Measurements from ENCODE around the gene TRIM27.

TRIM27 gene

DNA sequence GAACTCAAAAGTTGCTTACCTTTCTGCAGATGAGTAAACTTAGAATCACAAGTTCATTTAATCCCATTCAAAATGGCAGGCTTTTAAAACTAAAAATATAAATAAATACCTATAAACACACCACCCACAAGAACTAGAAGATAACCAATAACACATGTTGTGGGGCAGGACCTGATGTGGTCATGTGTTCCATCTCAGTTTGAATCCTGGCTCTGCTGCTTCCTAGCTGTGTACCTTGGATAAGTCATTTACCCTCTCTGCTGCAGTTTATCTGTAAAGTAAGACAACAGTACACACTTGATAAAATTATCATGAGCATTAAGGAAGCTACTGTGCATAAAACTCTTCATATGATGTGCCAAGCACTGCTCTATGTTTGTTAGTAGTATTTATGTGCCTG, 22.0 kb downstream of the TRIM27 start:
- Histone ChIP-seq H3K9me3 (ENCODE audit: insufficient read depth, low read length) (no peaks in the 10 kb centered on the region), H3K9ac (ENCODE audit: insufficient read length, low read depth) (no peak overlapping the region), H3K27me3 (ENCODE audit: insufficient read depth, insufficient read length) (no peaks in the 10 kb centered on the region), H3K4me1 (ENCODE audit: insufficient read depth, insufficient read length) (no peaks in the 10 kb centered on the region), H3K36me3 (ENCODE audit: insufficient read depth, insufficient read length, low read length) (peaks cover 67% of the 10 kb centered on the region), H3K4me3 (ENCODE audit: insufficient read length, low read depth) (no peak overlapping the region)
- DNase-seq (ENCODE audit: low read depth, low spot score) = no peak
- TF ChIP-seq ZNF274 (IDR thresholded peaks at IDR 0.05; ENCODE audit: low read depth, low read length) (no peak), YY1 (IDR thresholded peaks at IDR 0.05; ENCODE audit: insufficient read depth, insufficient read length) (no peak), SUZ12 (IDR thresholded peaks at IDR 0.05; ENCODE audit: extremely low read depth, insufficient read depth, insufficient read length) (no peak)

DNA sequence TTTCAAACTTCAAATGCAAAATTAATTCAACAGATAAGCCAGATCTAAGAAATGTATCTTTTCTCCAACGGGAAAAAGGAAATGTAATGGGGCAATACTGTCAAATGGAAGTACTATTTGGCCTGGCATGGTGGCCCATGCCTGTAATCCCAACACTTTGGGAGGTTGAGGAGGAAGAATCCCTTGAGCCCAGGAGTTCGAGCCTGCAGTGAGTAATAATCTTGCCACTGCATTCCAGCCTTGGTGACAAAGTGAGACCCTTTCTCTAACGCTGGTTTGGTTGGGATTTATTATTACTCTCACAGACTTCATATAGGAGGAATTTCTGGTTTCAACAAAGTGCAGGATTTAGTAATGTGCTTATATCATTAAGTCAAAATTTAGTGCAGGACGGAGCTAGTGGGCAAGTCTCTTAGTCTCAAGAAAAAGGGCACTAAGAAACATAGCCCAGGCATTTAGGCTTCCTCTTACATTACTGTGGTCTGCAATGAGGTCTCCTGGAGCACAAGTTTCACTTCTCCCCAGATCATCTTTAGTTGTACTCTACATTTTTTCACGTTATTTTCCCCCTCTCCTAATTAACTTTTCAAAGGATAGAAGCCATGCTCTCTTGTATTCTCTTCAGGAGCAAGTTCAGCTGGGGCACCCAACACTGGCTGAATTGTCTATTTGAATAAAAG, 23.1 kb downstream of the TRIM27 start:
- Histone ChIP-seq H3K9me3 (ENCODE audit: insufficient read depth, low read length) (no peaks in the 10 kb centered on the region), H3K4me3 (ENCODE audit: insufficient read length, low read depth) (no peak overlapping the region), H3K9ac (ENCODE audit: insufficient read length, low read depth) (no peak overlapping the region), H3K27me3 (ENCODE audit: insufficient read depth, insufficient read length) (no peaks in the 10 kb centered on the region), H3K4me1 (ENCODE audit: insufficient read depth, insufficient read length) (no peaks in the 10 kb centered on the region), H3K36me3 (ENCODE audit: insufficient read depth, insufficient read length, low read length) (peaks cover 56% of the 10 kb centered on the region)
- no peak for DNase-seq (ENCODE audit: low read depth, low spot score)
- TF ChIP-seq ZNF274 (IDR thresholded peaks at IDR 0.05; ENCODE audit: low read depth, low read length) (no peak), SUZ12 (IDR thresholded peaks at IDR 0.05; ENCODE audit: extremely low read depth, insufficient read depth, insufficient read length) (no peak), YY1 (IDR thresholded peaks at IDR 0.05; ENCODE audit: insufficient read depth, insufficient read length) (no peak)

GRCh38 chr6:28898710-28898965, 25.1 kb downstream of the TRIM27 start:
- Histone ChIP-seq H3K9me3 (ENCODE audit: insufficient read depth, low read length) (no peaks in the 10 kb centered on the region), H3K4me3 (ENCODE audit: insufficient read length, low read depth) (no peak overlapping the region), H3K27me3 (ENCODE audit: insufficient read depth, insufficient read length) (no peaks in the 10 kb centered on the region), H3K9ac (ENCODE audit: insufficient read length, low read depth) (no peak overlapping the region), H3K36me3 (ENCODE audit: insufficient read depth, insufficient read length, low read length) (peaks cover 36% of the 10 kb centered on the region), H3K4me1 (ENCODE audit: insufficient read depth, insufficient read length) (no peaks in the 10 kb centered on the region)
- no peak for DNase-seq (ENCODE audit: low read depth, low spot score)
- TF ChIP-seq ZNF274 (IDR thresholded peaks at IDR 0.05; ENCODE audit: low read depth, low read length) = no peak
- no peak for TF ChIP-seq YY1 (IDR thresholded peaks at IDR 0.05; ENCODE audit: insufficient read depth, insufficient read length)
- no peak for TF ChIP-seq SUZ12 (IDR thresholded peaks at IDR 0.05; ENCODE audit: extremely low read depth, insufficient read depth, insufficient read length)

DNA sequence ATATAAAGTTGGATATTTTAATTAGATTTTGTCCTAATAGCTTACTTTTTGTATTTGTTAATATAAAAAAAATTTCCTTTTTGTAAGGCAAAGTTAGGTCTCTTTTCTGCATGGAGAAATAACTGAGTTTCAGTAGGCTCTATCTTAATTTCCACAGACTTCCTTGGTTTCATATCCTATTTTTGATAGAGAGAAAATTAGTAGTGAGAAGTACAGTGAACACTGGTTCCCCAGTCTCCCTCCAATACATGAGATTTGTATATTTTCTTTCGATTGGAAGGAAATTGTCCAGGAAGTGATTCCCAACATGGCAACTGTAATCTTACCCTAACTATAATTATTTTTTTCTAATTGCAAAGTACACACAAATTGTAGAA, 26.4 kb downstream of the TRIM27 start:
- Histone ChIP-seq H3K4me3 (ENCODE audit: insufficient read length, low read depth) (peak overlapping the region; percentile 58), H3K36me3 (ENCODE audit: insufficient read depth, insufficient read length, low read length) (peaks cover 24% of the 10 kb centered on the region), H3K27me3 (ENCODE audit: insufficient read depth, insufficient read length) (no peaks in the 10 kb centered on the region), H3K9me3 (ENCODE audit: insufficient read depth, low read length) (no peaks in the 10 kb centered on the region), H3K4me1 (ENCODE audit: insufficient read depth, insufficient read length) (no peaks in the 10 kb centered on the region), H3K9ac (ENCODE audit: insufficient read length, low read depth) (peak overlapping the region; percentile 56)
- no peak for DNase-seq (ENCODE audit: low read depth, low spot score)
- TF ChIP-seq SUZ12 (IDR thresholded peaks at IDR 0.05; ENCODE audit: extremely low read depth, insufficient read depth, insufficient read length) = no peak
- no peak for TF ChIP-seq YY1 (IDR thresholded peaks at IDR 0.05; ENCODE audit: insufficient read depth, insufficient read length)
- no peak for TF ChIP-seq ZNF274 (IDR thresholded peaks at IDR 0.05; ENCODE audit: low read depth, low read length)

GRCh38 chr6:28896505-28897368, 27.0 kb downstream of the TRIM27 start:
- DNase-seq (ENCODE audit: low read depth, low spot score) = peak; percentile 25
- TF ChIP-seq YY1 (IDR thresholded peaks at IDR 0.05; ENCODE audit: insufficient read depth, insufficient read length) (no peak), ZNF274 (IDR thresholded peaks at IDR 0.05; ENCODE audit: low read depth, low read length) (no peak), SUZ12 (IDR thresholded peaks at IDR 0.05; ENCODE audit: extremely low read depth, insufficient read depth, insufficient read length) (no peak)
- Histone ChIP-seq H3K4me1 (ENCODE audit: insufficient read depth, insufficient read length) (no peaks in the 10 kb centered on the region), H3K4me3 (ENCODE audit: insufficient read length, low read depth) (peak overlapping the region; percentile 58), H3K9ac (ENCODE audit: insufficient read length, low read depth) (peak overlapping the region; percentile 84), H3K36me3 (ENCODE audit: insufficient read depth, insufficient read length, low read length) (peaks cover 18% of the 10 kb centered on the region), H3K9me3 (ENCODE audit: insufficient read depth, low read length) (no peaks in the 10 kb centered on the region), H3K27me3 (ENCODE audit: insufficient read depth, insufficient read length) (no peaks in the 10 kb centered on the region)

DNA sequence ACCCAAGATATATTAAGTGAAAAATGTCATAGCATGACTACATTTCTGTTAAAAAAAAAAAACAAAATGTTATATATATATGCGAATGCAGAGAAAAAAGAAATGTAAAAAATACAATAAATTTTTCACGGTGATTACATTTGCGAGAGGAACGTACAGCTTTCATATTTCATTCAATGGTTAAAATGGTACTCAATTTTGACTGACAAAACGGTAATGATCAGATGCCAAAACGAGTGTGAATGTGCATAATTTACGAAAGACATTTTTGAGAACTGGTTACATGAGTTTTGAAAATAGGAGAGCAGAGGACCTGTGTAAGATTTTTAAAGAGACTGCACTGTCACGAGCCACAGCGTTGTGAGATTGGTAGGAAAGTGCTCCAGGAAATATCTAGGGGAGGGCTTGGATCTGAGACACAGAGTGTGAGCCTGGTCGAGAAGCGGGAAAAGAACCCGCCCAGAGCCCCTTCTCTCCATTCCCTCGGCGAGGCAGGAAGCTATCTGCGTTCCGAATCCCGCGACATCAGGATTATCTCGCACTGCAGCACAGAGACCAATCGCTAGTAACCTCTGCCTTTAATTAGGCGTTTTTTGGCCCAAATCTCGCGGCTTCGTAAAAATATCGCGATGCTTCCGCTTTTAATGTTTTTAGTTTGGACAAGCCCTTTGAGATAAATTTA, 28.5 kb downstream of the TRIM27 start:
- Histone ChIP-seq H3K4me3 (ENCODE audit: insufficient read length, low read depth) (peak overlapping the region; percentile 58), H3K9me3 (ENCODE audit: insufficient read depth, low read length) (no peaks in the 10 kb centered on the region), H3K4me1 (ENCODE audit: insufficient read depth, insufficient read length) (no peaks in the 10 kb centered on the region), H3K9ac (ENCODE audit: insufficient read length, low read depth) (peak overlapping the region; percentile 84), H3K27me3 (ENCODE audit: insufficient read depth, insufficient read length) (no peaks in the 10 kb centered on the region), H3K36me3 (ENCODE audit: insufficient read depth, insufficient read length, low read length) (peaks cover 7% of the 10 kb centered on the region)
- peak; percentile 89 for DNase-seq (ENCODE audit: low read depth, low spot score)
- TF ChIP-seq ZNF274 (IDR thresholded peaks at IDR 0.05; ENCODE audit: low read depth, low read length) (no peak), YY1 (IDR thresholded peaks at IDR 0.05; ENCODE audit: insufficient read depth, insufficient read length) (no peak), SUZ12 (IDR thresholded peaks at IDR 0.05; ENCODE audit: extremely low read depth, insufficient read depth, insufficient read length) (no peak)

Data from NT2/D1 (cell line).